GM18873 (cell line): ENCODE data around the gene HSPA12B.

Source experiments
- ATAC-seq: cut with Tn5 transposase; IDR thresholded peaks from one replicate; pipeline ENCODE4 v1.9.1; 2021; ENCODE audit warnings: mild to moderate bottlenecking, moderate library complexity, moderate number of reproducible peaks; ENCODE audit not compliant: unreplicated experiment, low FRiP score

The HSPA12B gene

GRCh38 chr20:3704087-3704486 is 28.4 kb upstream of the HSPA12B start:
- ATAC-seq = no peak

DNA sequence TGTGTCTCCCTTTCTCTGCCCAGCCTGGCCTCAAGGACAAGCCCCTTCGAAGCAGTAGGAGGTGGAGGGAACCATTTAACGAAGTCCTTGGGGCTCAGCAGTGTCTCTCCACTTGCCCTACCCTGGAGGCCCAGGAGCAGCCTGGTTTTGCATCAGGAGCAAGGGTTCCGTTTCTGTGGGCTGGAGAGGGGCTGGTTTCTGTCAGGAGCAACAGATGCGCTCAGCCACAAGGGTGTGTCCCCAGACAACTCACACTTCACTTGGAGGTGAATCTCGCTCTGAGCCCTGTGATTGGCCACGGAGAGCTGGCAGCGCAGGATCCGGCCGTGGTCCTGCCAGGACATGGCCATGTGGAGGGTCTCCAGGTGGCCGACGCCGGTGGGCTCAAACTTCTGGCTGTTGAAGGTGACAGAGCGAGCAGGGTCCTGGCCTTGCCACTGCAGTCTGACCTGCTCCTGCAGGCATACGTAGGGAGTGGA is 27.0 kb upstream of the HSPA12B start:
- no peak for ATAC-seq

DNA sequence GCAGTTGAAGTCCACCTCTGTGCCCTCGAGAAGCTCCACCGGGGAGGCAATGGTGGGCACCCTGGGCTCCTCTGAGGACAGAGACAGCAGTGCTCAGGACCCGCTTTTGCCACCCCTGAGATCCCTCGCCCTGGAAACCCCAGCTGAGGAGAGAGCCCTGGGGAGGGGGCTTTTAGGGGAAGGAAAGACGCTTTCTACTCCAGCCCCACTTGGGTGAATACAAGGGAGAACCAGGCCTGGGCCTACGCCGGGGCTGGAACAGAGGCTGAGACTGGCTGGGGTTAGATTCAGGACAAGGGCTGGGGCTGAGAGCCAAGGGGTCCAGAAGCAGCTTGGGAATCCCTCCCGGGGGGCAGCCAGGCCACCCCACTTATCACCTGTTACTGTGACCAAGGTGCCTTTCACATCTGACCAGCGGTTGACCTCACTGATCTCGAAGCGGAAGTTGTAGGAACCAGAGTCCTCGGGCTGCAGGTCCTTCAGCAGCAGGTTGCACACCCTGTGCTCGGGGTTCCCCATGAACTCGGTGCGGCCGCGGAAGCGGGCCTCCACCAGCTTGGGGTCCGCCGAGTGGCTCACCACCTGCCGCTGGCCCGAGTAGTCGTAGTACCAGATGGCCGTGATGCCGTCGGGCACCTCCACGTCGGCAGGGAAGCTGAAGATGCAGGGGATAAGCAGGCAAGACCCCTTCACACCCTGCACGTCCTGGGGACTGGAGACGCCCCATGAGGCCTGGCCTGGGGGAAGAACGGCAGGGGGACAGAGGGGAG is 26.3 kb upstream of the HSPA12B start:
- no peak for ATAC-seq

- ATAC-seq = no peak
Measured at GRCh38 chr20:3706774-3707507, 25.5 kb upstream of the HSPA12B start.

DNA sequence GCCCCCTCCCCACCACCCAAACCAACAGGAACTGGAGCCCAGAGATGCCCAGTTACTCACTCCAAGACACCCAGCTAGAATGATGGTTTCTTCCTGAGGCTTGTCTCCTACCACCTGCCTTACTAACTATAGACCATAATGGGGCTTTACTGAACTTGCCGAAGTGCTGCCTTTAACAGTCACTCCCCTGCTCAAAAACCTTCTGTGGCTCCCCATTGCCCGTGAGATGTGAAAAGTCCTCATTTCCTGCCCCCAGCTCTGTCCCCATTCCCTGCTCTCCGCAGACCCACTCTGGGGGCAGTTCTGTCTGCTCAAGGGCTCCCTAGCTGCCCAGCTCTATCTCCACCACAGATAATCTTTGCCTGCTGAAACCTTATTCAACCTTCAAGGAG is 25.0 kb upstream of the HSPA12B start:
- no peak for ATAC-seq

- no peak for ATAC-seq
Measured at GRCh38 chr20:3710011-3710466, 22.4 kb upstream of the HSPA12B start.

GRCh38 chr20:3710703-3711483 is 21.6 kb upstream of the HSPA12B start:
- ATAC-seq = no peak

GRCh38 chr20:3711484-3711941 is 21.0 kb upstream of the HSPA12B start:
- no peak for ATAC-seq

GRCh38 chr20:3712279-3712873 is 20.1 kb upstream of the HSPA12B start, which contains the start of gene SIGLEC1:
Gene SIGLEC1 (minus strand): TSS chr20:3712600. CDS start chr20:3707128, 5,472 bp downstream.
- ATAC-seq = no peak

DNA sequence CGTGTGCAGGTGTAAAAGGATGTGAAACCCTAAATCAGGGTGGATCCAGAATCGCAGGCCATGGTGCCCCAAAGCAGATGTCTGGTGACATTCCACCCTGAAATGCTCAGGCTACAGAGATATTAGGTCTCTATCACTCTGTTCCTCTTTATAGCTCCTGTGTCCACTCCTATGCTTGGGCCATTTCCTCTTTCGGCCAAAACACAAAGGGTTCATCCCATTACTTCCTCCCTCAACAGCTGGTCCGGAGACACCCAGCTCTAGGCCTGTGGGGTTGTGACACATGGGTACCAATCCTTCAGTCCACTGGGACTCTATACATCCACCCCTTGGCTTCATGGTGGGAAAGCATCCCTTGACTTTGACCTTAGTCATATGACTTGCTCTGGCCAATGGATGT is 18.4 kb upstream of the HSPA12B start:
- no peak for ATAC-seq

- no peak for ATAC-seq
Measured at GRCh38 chr20:3716195-3716834, 16.2 kb upstream of the HSPA12B start.

- ATAC-seq = no peak
Measured at GRCh38 chr20:3719046-3719445, 13.4 kb upstream of the HSPA12B start.

DNA sequence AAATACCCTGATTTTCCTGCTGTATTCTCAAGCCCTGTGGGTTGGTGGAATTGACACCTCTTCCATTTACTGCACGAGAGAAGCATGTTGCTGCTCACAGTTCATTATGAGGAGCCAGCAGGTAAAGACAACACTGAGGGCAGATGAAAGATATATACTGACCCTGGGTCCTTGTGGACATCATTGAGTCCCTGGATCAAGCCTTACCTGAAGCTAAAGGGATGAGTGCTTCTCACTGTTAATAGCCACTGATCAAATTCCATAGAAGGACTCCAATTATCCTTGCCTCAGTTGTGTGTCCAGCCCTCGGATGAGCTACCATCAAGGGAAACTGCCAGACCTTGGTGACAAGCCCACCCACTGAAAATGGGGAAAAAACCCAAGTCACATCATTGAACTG is 12.4 kb upstream of the HSPA12B start:
- ATAC-seq = no peak

DNA sequence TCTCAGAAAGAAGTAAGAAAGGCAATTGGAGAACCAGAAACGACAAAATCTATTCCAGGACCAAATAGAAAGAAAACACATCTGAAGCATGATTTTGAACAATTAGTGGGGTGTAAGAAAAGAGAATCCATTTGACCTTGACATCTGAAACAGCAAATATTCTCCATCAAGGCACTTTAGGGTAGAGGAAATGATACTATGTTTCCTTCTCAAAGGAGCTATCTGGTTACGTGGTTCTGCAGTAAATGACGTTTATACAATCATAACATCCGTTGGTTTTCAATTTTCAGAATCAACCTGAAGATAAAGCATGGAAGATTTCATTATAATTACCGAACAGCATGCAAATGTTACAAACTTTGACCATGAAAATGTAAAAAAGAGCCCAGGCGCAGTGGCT is 11.9 kb upstream of the HSPA12B start:
- no peak for ATAC-seq

GRCh38 chr20:3721912-3722311 is 10.6 kb upstream of the HSPA12B start:
- no peak for ATAC-seq

DNA sequence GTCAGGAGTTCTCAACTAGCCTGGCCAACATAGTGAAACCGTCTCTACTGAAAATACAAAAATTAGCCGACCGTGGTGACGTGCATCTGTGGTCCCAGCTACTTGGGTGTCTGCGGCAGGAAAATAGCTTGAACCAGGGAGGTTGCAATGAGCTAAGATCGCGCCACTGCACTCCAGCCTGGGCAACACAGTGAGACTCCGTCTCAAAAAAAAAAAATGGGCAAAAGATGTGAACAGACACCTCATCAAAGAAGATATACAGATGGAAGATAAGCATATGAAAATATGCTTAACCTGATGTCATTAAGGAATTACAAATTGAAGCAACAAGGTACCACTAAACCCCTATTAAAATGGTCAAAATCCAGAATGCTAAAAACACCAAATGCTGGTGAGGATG is 9.2 kb upstream of the HSPA12B start:
- ATAC-seq = no peak

GRCh38 chr20:3724356-3724755 is 8.1 kb upstream of the HSPA12B start:
- ATAC-seq = no peak

- no peak for ATAC-seq
Measured at GRCh38 chr20:3727401-3728021, 5.0 kb upstream of the HSPA12B start.

GRCh38 chr20:3728354-3728753 is 4.1 kb upstream of the HSPA12B start:
- no peak for ATAC-seq
